H1 (cell line): ENCODE results near the gene SULT6B1. TPM values are rescaled to one million over a fixed set of nuclear protein-coding genes. Genes with fewer than 3 reads are reported as not detected.

Source experiments
- CTCF ChIA-PET: fragments of 300-600 bp; sonication (Branson Sonifier 250); formaldehyde crosslinking; loops from one replicate; lab custom pipeline; 2021; ENCODE audit not compliant: partially characterized antibody; lab: Charles Lee
- POLR2A ChIA-PET: fragments of 300-600 bp; sonication (Branson Sonifier 250); formaldehyde crosslinking; loops from one replicate; lab custom pipeline; 2021; ENCODE audit warnings: inconsistent platforms; ENCODE audit not compliant: partially characterized antibody; lab: Charles Lee
- DNase-seq, 2 experiments: peaks; one replicate each; pipeline versions ENCODE4 v3.0.0 to v3.0.0-alpha.2; 2010 to 2022; ENCODE audit warnings: low spot score in 2 of 2, low read depth in 1 of 2, mixed read lengths in 1 of 2
- FAIRE-seq: peaks from 2 replicates; lab custom pipeline; 2011; peaks lifted over from hg19 to GRCh38; lab: Jason Lieb, UNC
- H2AFZ ChIP-seq: 2 replicates; pipeline ENCODE4 v1.8.1; 2012; ENCODE audit warnings: low read length, inconsistent platforms
- H2AK5ac ChIP-seq: 2 replicates; pipeline ENCODE4 v1.6.1; 2013; ENCODE audit warnings: low read depth, low read length
- H2BK120ac ChIP-seq: replicated peaks from 2 replicates; pipeline ENCODE3; 2013; ENCODE audit warnings: low read depth, low read length, inconsistent platforms
- H2BK12ac ChIP-seq: 2 replicates; pipeline ENCODE4 v1.6.1; 2013; ENCODE audit warnings: low read depth, low read length
- H2BK15ac ChIP-seq: 2 replicates; pipeline ENCODE4 v1.6.1; 2013; ENCODE audit warnings: low read length
- H2BK20ac ChIP-seq: 2 replicates; pipeline ENCODE4 v1.6.1; 2013; ENCODE audit warnings: low read length
- H2BK5ac ChIP-seq: 2 replicates; pipeline ENCODE4 v1.6.1; 2013; ENCODE audit warnings: low read depth, low read length
- H3K14ac ChIP-seq: 2 replicates; pipeline ENCODE4 v1.6.1; 2013; ENCODE audit warnings: inconsistent platforms; ENCODE audit not compliant: insufficient read length
- H3K18ac ChIP-seq: 2 replicates; pipeline ENCODE4 v1.6.1; 2013; ENCODE audit warnings: low read length; ENCODE audit errors: extremely low read depth
- H3K23ac ChIP-seq: 2 replicates; pipeline ENCODE4 v1.6.1; 2013; ENCODE audit warnings: inconsistent platforms; ENCODE audit not compliant: insufficient read length
- H3K23me2 ChIP-seq: 2 replicates; pipeline ENCODE4 v1.6.1; 2013; ENCODE audit warnings: low read depth, low read length
- H3K27ac ChIP-seq: 2 replicates; pipeline ENCODE4 v1.6.1; 2011; ENCODE audit warnings: low read depth, low read length, inconsistent platforms
- H3K27me3 ChIP-seq, 4 experiments: replicated peaks in 1 of 4; 1 replicate in 1 of 4; 2 replicates in 3 of 4; pipeline versions ENCODE4 v1.6.1 to v1.8.1; 2011 to 2013; ENCODE audit warnings: low read length in 3 of 4, mild to moderate bottlenecking in 3 of 4, inconsistent platforms in 2 of 4, mixed read lengths in 2 of 4, moderate library complexity in 1 of 4; ENCODE audit not compliant: control insufficient read depth in 3 of 4, insufficient read depth in 3 of 4; ENCODE audit errors: extremely low read depth in 1 of 4
- H3K36me3 ChIP-seq, 4 experiments: 2 replicates each; pipeline versions ENCODE4 v1.6.1 to v1.8.1; 2011 to 2013; ENCODE audit warnings: mild to moderate bottlenecking in 4 of 4, low read length in 3 of 4, moderate library complexity in 2 of 4, control low read depth in 1 of 4, inconsistent platforms in 1 of 4; ENCODE audit not compliant: insufficient read depth in 4 of 4, control insufficient read depth in 2 of 4
- H3K4ac ChIP-seq: replicated peaks from 2 replicates; pipeline ENCODE3; 2013; ENCODE audit warnings: low read length, low read depth, mixed read lengths, inconsistent platforms; ENCODE audit not compliant: insufficient read length
- H3K4me1 ChIP-seq, 4 experiments: replicated peaks in 1 of 4; 1 replicate in 1 of 4; 2 replicates in 3 of 4; pipeline versions ENCODE4 v1.6.1 to v1.8.1; 2011 to 2013; ENCODE audit warnings: low read length in 3 of 4, inconsistent platforms in 2 of 4, mixed read lengths in 1 of 4; ENCODE audit not compliant: insufficient read depth in 4 of 4, control insufficient read depth in 3 of 4
- H3K4me2 ChIP-seq, 2 experiments: 2 replicates each; pipeline versions ENCODE4 v1.6.1 to v1.8.1; 2011 to 2013; ENCODE audit warnings: low read depth in 2 of 2, low read length in 2 of 2, control low read depth in 1 of 2, inconsistent platforms in 1 of 2, mild to moderate bottlenecking in 1 of 2; ENCODE audit not compliant: insufficient read depth in 1 of 2
- H3K4me3 ChIP-seq, 4 experiments: fragments of 200-600, 300-600 bp in 1 of 4; sonication (generic), shearing (Covaris generic), sonication (Bioruptor Twin) in 1 of 4; 2 replicates each; pipeline versions ENCODE4 v1.5.1 to v1.8.1; 2011 to 2016; ENCODE audit warnings: low read length in 4 of 4, low read depth in 3 of 4, control low read depth in 2 of 4, inconsistent platforms in 2 of 4, mild to moderate bottlenecking in 2 of 4, mixed read lengths in 1 of 4, moderate library complexity in 1 of 4; ENCODE audit not compliant: insufficient read depth in 2 of 4; ENCODE audit errors: extremely low read depth in 1 of 4
- H3K56ac ChIP-seq: replicated peaks from 2 replicates; pipeline ENCODE3; 2013; ENCODE audit warnings: low read depth, mild to moderate bottlenecking, mixed read lengths, low read length, inconsistent platforms; ENCODE audit not compliant: insufficient read length
- H3K79me1 ChIP-seq: 2 replicates; pipeline ENCODE4 v1.6.1; 2013; ENCODE audit warnings: low read depth, low read length, control low read depth
- H3K79me2 ChIP-seq, 2 experiments: 2 replicates each; pipeline versions ENCODE4 v1.6.1 to v1.8.1; 2012 to 2013; ENCODE audit warnings: low read length in 2 of 2, mild to moderate bottlenecking in 2 of 2, inconsistent platforms in 1 of 2; ENCODE audit not compliant: insufficient read depth in 2 of 2, control insufficient read depth in 1 of 2
- H3K9ac ChIP-seq, 4 experiments: replicated peaks in 1 of 4; 1 replicate in 1 of 4; 2 replicates in 3 of 4; pipeline versions ENCODE4 v1.6.1 to v1.8.1; 2011 to 2013; ENCODE audit warnings: low read depth in 3 of 4, low read length in 3 of 4, control low read depth in 2 of 4, mild to moderate bottlenecking in 2 of 4, moderate library complexity in 2 of 4, inconsistent platforms in 1 of 4; ENCODE audit errors: extremely low read depth in 1 of 4
- H3K9me3 ChIP-seq, 2 experiments: 2 replicates each; pipeline versions ENCODE4 v1.6.1 to v1.8.1; 2012 to 2013; ENCODE audit warnings: mild to moderate bottlenecking in 2 of 2, moderate library complexity in 2 of 2, control low read depth in 1 of 2, inconsistent platforms in 1 of 2, low read depth in 1 of 2, low read length in 1 of 2, mixed read lengths in 1 of 2; ENCODE audit not compliant: insufficient read depth in 2 of 2
- H4K20me1 ChIP-seq, 2 experiments: replicated peaks in 1 of 2; 2 replicates each; pipeline versions ENCODE3 to v1.8.1; 2011 to 2013; ENCODE audit warnings: inconsistent platforms in 2 of 2, low read length in 2 of 2, mild to moderate bottlenecking in 1 of 2; ENCODE audit not compliant: insufficient read depth in 2 of 2, control insufficient read depth in 1 of 2
- H4K5ac ChIP-seq: 2 replicates; pipeline ENCODE4 v1.6.1; 2013; ENCODE audit warnings: low read length, low read depth, mixed read lengths, inconsistent platforms; ENCODE audit not compliant: insufficient read length
- H4K8ac ChIP-seq: 2 replicates; pipeline ENCODE4 v1.8.0; 2013; ENCODE audit warnings: mild to moderate bottlenecking, moderate library complexity, low read length, inconsistent platforms; ENCODE audit not compliant: insufficient read depth; ENCODE audit errors: extremely low read depth
- H4K91ac ChIP-seq: replicated peaks from 2 replicates; pipeline ENCODE3; 2013; ENCODE audit warnings: low read length, mixed read lengths, inconsistent platforms; ENCODE audit not compliant: insufficient read length
- JUND ChIP-seq: IDR thresholded peaks from 2 replicates; pipeline ENCODE4 v1.6.1; 2011; ENCODE audit warnings: mild to moderate bottlenecking, improper control_type of control experiment, low read length
- WGBS, 2 experiments: shearing (Covaris generic) in 1 of 2; methylation state at CpG; one replicate each; pipeline versions ENCODE4 v1.1.6 to v1.1.7; 2013 to 2015; ENCODE audit warnings: low lambda C conversion rate in 2 of 2, mixed read lengths in 2 of 2, inconsistent platforms in 1 of 2, low coverage in 1 of 2, missing lambda C conversion rate in 1 of 2; ENCODE audit not compliant: insufficient replicate concordance in 2 of 2, insufficient coverage in 1 of 2, insufficient read length in 1 of 2; ENCODE audit errors: extremely low coverage in 1 of 2, missing lambda C conversion rate in 1 of 2; 5-methylcytosine and 5-hydroxymethylcytosine counted together
- polyA plus RNA-seq, 7 experiments: library from polyadenylated mRNA; depleted of rRNA in 3 of 7; stranded (reverse) in 5 of 7; unstranded in 2 of 7; fragments of >200 nt in 5 of 7; fragments of 200-250 nt in 2 of 7; gene quantifications; 1 replicate in 5 of 7; 2 replicates in 1 of 7; 4 replicates in 1 of 7; pipeline versions ENCODE4 v1.2.1 to v1.2.3, GENCODE V29; 2011 to 2013; ENCODE audit warnings: missing spikeins in 2 of 7, mixed read lengths in 2 of 7
- total RNA-seq: library from RNA; stranded (reverse); fragmentation: NEBNext Ultra II Directional; extraction: Animal tissue kit (Norgen Biotek cat#: 25700); gene quantifications from 2 replicates; pipeline ENCODE4 v1.2.1, GENCODE V29; 2021
- TF ChIP-seq, protein P1 (sequence below), 3 experiments: IDR thresholded peaks; 1 replicate in 2 of 3; 2 replicates in 1 of 3; pipeline versions ENCODE4 v1.5.1 to v1.6.1; 2011; ENCODE audit warnings: low read length in 3 of 3, mild to moderate bottlenecking in 3 of 3, inconsistent platforms in 2 of 3, low read depth in 1 of 3, moderate library complexity in 1 of 3; ENCODE audit not compliant: insufficient read depth in 1 of 3; ENCODE audit errors: control extremely low read depth in 1 of 3

The SULT6B1 gene
- total and polyA plus RNA-seq, 2 of the 8 experiments (the other 6 are each of a cell fraction or from before 2014, with no cell fraction given) = not detected

DNA sequence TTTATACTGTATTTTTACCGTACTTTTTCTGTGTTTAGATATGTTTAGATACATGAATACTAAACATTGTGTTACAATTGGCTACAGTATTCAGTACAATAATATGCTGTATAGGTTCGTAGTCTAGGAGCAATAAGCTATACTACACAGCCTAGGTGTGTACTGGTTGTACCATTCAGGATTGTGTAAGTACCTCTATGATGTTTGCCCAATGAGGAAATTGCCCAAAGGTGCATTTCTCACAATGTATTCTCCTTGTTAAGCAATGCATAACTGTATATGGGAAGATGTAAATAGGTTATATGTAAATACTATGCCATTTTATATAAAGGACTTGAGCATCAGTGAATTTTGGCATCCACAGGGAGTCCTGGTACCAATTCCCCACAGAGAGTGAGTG is 42.4 kb downstream of the SULT6B1 start:
- ChIA-PET POLR2A (no interaction called here), CTCF (interaction anchor here (0.9 to 1.4 kb wide), 2 partner anchors 12 to 22 kb away, joined by 3 read pairs; no protein-coding TSS in a partner anchor)
- Histone ChIP-seq H3K4me2 (no peak overlapping the region), H3K18ac (no peak overlapping the region), H3K56ac (no peak overlapping the region), H3K79me2 (peaks cover 0 to 15% of the 10 kb centered on the region in 2 experiments; a peak in 2 of 4 replicates), H2AK5ac (no peak overlapping the region), H3K36me3 (peaks cover 12 to 34% (median 19%) of the 10 kb centered on the region in 4 experiments), H2AFZ (no peak overlapping the region), H4K8ac (no peak overlapping the region), H3K9me3 (no peaks in the 10 kb centered on the region), H3K27ac (no peak overlapping the region), H2BK12ac (no peak overlapping the region), H3K4ac (no peak overlapping the region), H3K23ac (no peak overlapping the region), H3K79me1 (peaks cover 2% of the 10 kb centered on the region; the same call in 1 of the 2 replicates), H3K23me2 (no peaks in the 10 kb centered on the region), H4K5ac (no peak overlapping the region), H3K4me1 (no peaks in the 10 kb centered on the region; a peak in 1 of 7 replicates), H2BK15ac (no peak overlapping the region), H2BK20ac (no peak overlapping the region), H2BK5ac (no peak overlapping the region), H3K4me3 (no peak overlapping the region), H2BK120ac (no peak overlapping the region), H3K9ac (no peak overlapping the region), H4K20me1 (no peaks in the 10 kb centered on the region), H4K91ac (no peak overlapping the region), H3K27me3 (no peaks in the 10 kb centered on the region), H3K14ac (no peak overlapping the region)
- FAIRE-seq (no peak), DNase-seq (no peak)
- WGBS, 2 experiments = 94% methylated on average over 2 of the region's 2 CpGs; no CpG with 5 or more reads in 1 of the 2 experiments
- TF ChIP-seq, protein P1, sequence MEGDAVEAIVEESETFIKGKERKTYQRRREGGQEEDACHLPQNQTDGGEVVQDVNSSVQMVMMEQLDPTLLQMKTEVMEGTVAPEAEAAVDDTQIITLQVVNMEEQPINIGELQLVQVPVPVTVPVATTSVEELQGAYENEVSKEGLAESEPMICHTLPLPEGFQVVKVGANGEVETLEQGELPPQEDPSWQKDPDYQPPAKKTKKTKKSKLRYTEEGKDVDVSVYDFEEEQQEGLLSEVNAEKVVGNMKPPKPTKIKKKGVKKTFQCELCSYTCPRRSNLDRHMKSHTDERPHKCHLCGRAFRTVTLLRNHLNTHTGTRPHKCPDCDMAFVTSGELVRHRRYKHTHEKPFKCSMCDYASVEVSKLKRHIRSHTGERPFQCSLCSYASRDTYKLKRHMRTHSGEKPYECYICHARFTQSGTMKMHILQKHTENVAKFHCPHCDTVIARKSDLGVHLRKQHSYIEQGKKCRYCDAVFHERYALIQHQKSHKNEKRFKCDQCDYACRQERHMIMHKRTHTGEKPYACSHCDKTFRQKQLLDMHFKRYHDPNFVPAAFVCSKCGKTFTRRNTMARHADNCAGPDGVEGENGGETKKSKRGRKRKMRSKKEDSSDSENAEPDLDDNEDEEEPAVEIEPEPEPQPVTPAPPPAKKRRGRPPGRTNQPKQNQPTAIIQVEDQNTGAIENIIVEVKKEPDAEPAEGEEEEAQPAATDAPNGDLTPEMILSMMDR (IDR thresholded peaks at IDR 0.05; ENCODE audit: control extremely low read depth in 1 of 3, insufficient read depth in 1 of 3, low read depth in 1 of 3, low read length in 3 of 3) = no peak
- no peak for TF ChIP-seq JUND
